Measurements from ENCODE around the gene CAMTA1.

Gene CAMTA1

DNA sequence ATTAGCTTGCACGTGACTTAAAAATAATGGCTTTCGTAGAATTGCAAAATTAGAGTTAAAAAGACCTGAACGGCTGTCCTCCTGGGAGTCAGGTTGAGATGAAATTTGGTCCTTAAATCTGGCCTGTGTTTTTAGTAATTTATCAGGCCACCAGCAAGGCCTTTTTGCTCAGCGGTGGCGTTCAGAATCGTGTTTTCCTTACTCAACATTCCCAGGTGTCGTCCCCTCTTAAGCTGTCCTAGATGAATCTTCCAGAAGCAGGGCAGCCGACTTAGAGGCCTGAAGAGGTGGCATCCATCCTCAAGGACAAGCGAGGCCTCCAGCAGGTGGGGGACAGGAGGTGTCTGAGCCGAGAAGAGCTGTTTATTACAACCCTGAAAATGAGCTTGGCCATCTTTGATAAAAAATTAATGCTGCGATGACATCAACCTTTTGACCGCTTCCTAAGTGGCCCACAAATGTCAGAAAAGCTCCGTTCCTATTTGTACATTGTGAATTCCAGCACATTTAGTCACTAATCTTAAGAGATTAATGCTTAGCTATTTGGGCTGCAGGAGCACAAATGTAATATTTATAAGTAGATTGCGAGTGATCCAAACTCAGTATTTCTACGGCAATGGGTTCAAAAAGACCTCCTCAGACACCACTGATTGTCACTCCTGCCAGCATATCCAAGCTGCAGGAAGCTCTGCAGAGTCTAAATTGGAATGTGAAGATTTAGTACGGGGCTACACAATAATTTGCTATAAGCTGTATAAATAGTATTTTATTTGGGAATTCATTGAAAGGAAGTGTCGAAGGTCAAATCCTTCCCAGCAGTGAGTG, 641.7 kb downstream of the CAMTA1 start:
- DNase-seq (ENCODE audit: low read depth in 2 of 2), result no peak

DNA sequence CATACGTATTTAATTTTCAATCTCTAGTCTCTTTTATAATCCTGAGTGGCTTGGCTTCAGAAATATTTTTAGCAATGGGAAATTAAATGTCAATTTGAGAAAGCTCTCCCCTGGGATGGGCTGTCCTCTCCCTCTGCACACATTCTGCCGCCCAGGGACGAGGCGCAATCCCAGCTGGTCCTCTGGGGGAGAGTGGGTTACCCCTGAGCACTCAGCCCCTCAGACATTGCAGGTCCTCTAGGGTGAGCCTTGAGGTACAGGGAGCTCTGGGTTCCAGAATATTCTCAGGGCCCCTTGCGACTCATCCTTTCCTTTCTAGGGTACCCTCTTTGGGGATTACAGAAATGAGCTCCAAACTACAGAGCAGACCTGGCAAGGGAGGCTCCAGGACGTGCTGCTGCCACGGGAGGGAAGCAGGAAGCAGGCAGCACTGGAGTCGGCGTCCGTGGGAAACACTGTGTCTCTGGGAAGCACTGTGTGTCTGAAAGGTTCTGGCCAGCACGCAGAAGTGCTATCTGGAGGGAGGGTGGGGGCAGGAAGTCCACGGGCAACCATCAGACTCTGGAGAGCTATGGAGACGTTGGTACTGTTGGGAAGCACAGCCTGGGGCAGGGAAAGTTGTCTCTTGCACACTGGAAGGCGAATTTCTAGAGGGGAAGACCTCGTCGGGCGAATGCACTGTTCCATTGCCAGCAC, 642.5 kb downstream of the CAMTA1 start:
- DNase-seq (ENCODE audit: low read depth in 2 of 2), result no peak

DNA sequence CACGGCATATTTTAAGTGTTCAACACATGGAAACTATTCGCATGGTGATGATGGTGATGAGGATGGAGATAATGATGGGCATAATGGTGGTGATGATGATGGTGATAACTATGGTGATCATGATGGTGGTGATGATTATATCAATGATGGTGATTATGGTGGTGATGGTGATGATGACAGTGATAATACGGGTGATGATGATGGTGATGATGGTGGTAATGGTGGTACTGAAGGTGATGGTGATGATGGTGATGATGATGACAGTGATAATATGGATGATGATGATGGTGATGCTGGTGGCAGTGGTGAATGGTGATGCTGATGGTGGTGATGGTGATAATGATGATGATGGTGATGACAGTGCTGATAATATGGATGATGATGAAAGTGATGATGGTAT, 644.0 kb downstream of the CAMTA1 start:
- DNase-seq (ENCODE audit: low read depth in 2 of 2), result no peak

DNA sequence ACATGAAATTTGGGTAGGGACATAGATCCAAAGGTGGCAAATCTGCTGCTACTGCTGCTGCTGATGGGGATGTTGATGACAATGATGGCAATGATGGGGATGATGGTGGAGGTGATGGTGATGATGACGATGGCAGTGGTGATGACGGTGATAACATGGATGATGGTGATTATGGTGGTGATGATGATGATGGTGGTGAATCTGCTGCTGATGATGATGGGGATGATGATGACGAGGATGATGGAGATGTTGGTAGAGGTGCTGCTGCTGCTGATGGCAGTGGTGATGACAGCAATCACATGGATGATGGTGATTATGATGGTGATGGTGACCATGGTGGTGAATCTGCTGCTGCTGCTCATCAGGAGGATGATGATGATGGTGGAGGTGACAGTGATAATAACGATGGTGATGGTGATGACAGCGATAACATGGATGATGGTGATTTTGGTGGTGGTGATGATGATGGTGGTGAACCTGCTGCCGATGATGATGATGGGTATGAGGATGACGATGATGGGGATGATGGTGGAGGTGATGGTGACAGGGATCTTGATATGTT, 644.9 kb downstream of the CAMTA1 start:
- no peak for DNase-seq (ENCODE audit: low read depth in 2 of 2)

DNA sequence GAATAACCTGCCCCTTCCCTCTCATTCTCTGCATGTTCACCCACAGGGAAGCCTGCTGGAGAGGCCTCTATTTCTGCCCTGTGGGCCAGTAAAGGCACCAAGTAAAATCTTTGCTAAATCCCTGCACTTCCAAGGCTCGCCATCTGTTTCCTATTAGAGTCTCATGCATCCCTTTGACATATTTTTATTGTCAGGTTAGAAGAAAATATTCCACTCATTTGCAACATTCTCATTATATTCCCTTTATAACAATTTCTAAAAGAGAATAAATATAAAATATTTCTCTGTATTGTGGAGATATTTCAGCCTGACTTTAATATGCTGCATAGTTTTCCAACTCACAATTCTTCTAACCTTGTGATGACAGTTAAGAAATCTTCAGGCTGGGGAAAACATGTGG, 645.4 kb downstream of the CAMTA1 start:
- DNase-seq (ENCODE audit: low read depth in 2 of 2), result no peak

DNA sequence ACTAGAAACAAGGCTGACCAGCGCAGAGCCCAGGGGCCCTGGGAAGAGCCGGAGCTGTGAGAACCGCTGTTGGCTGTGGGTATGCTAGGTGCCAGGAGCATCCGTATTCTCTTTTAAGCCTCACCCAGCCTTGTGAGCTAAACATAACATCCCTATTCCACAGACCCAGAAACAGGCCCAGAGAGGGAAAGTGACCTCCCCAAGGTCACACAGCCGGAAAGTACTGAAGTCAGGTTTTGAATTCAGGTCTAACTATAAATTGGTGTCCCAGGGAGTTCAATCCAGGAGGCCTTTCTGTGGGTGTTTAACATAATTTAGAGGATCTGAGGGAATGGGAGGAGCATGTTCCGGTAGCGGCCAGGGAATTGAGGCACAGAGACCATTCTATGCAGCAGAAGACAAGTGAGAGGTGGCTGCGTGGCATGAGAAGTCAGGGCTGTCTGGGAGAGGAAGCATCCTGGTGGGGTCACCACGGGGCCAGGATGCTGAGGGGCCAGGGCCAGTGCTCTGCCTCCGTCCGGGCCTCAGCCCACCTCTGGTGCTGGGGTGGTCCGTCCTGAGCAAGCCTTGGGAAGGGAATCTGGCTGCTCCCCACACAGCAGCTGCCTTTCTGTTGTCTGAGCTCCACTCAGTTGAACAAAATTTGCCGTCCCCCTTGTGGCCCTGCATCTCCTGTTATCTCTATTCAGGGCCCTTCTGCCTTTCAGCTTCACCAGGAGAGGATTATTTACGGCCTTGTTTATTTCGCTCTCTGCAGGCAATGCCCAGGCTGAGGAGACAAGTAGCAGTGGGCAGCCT, 647.0 kb downstream of the CAMTA1 start:
- no peak for DNase-seq (ENCODE audit: low read depth in 2 of 2)

DNA sequence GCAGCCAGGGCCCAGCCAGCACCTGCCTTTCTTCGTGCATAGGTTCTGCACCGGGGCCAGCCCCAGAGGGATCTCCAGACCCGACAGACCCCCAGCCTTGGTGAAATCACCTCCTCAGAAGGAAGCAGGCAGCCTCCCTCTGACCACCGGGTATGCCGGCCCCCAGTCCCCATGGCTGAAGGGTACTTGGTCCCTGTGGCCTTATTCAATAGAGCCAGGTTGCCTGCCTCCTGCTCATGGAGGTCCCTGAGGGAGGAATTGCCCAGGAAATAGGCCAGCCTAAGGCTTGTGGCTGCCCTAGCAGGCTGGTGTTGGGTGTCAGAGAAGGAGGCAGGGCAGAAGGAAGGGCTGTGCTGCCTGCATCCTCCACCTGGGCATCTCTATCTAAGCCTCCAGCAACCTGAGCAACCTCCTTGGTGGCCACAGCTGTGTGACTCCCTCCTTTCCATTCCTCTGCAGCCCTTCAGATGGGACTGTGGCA, 647.7 kb downstream of the CAMTA1 start:
- no peak for DNase-seq (ENCODE audit: low read depth in 2 of 2)

DNA sequence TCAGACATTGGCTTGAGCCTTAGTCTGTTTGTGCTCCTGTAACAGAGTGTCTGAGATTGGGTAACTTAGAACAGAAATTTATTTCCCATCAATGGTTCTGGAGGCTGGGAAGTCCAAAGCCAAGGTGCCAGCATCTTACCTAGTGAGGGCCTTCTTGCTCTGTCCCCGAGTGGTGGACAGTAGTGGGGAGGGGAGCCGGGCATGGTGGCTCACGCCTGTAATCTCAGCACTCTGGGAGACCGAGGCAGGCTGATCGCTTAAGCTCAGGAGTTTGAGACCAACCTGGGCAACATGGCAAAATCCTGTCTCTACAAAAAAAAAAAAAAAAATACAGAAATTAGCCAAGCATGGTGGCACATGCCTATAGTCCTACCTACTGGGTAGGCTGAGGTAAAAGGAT, 649.3 kb downstream of the CAMTA1 start:
- no peak for DNase-seq (ENCODE audit: low read depth in 2 of 2)

DNA sequence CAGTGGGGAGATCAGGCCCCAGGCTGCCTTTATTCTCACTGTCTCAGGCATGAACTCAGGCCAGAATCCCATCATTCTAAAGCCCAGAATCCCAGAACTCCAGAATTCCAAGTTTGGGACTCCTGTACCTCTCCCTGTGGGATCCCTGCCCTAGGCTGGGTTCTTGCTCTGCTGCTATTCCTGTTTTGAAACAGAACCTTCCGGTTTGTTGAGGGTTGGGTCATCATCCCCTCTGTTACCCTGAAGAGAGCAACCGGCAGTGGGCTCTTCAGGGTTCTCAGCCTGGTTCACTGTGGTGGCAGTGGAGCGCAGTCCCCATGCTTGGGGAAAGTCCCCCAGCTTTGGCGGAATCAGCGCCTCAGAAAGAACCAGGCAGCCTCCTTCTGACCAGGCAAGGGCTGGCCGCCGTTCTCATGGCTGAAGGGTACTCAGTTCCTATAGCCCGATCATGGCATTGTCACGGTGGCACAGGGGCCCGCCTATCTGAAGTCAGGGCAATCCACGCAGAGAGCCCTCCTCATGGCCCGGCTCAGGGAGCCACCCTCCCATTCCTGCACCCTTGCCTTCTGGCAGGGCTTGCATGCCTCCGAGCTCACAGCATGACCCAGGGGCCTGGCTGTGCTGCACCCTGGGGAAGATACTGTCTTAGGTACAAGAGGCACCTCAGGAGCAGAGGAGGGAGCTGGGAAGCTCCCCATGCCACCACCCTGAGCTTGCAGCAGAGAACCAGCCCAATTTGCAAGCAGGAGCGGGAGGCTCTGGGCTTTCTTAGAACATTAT, 650.2 kb downstream of the CAMTA1 start:
- DNase-seq (ENCODE audit: low read depth in 2 of 2), result no peak

DNA sequence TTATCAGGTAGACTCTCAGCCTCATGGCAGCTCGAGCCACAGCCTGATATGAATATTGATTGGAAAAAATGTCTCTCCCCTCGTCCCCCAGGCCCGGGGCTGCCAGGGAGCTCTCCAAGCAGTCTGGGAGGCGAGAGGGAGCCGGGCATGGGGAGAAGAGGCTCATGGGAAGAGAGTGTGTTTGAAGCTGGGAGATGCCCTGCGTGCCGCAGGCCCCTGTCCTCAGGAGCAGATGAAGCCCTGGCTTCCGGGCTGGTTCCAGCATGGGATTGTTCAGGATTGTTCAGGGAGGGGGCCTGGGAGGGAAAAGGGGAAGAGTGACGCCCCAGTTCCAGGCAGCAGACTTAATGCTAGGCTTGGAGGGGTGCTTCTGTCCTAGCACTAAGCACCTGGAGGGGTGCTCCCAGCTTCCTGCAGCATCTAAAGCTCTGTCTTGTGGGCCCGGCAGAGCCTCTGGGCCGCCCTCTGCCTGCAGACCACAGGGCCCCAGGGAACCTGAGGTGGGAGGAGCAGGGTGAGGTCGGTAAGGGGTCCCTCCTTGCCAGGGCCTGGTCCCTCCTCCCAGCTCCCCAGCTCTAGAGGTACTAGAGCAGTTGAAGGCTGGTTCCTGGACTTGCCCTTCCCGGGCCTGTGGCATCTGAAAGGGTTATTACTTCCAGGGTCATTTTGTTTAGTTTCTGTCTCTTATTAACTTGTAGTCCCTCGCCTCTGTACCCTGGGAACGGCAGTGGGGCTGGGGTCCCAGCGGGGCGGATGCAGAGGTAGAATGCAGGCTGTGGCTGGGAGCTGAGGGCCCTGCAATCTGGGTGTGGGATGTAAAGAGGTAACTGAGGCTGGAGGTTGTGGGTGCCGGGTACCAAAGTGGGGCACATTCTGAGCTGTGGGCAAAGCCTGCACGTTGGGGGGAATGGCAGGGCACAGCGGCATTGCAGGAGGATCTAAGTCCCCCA, 651.1 kb downstream of the CAMTA1 start:
- DNase-seq (ENCODE audit: low read depth in 2 of 2), result no peak

DNA sequence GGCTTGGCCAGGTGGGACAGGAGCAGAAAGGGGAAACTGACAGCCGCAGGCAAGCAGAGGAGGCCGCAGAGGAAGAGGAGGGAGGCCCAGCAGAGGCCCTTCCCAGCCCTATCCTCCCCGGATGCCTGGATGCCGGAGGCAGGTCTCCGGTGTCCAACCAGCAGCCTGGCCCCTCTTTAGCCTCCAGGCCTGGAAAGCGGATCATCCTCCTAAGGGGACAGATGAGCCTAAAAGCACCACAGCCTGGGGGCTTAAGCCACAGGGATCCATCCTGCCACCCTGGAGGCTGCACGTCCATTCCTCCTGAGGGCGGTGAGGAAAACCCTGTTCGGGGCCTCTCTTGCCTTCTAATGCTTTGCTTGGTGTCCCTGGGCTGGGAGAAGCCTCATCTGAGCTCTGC, 651.8 kb downstream of the CAMTA1 start:
- no peak for DNase-seq (ENCODE audit: low read depth in 2 of 2)

DNA sequence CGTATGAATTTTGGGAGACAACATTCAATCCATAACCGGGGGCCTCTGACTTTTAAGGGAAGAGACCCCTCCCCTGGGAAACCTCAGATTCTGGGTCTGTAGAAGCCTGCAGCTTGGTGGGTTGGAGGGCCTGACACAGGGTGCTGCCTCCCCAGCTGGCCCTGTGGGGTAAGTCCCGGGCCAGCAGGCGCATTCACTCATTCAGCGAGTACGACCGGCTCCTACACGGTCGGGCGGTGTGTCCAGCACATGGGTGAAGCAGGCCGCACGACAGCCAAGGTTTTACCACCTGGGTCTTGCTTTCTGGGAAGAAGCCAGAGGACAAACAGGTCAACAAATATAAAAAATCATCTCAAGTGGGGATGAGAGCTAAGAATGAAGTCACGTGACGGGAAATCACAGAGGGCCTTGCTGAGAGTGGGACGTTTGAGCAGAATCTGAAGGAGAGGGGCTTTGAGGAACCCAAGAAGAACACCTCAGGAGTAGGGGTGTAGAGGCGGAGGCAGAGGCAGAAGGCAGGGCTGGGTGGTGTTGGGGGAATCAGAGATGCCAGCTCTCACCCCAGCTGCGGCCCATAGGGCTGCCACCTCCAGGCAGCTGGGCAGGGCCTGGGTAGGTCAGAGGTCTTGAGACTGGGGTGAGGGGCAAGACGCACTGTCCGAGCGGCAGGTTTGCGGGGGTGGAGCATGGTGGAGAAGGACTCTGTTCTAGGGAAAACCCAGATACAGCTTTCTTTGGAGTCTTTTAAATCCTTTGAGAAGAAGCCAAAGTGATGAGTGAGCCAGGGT, 652.5 kb downstream of the CAMTA1 start:
- no peak for DNase-seq (ENCODE audit: low read depth in 2 of 2)

DNA sequence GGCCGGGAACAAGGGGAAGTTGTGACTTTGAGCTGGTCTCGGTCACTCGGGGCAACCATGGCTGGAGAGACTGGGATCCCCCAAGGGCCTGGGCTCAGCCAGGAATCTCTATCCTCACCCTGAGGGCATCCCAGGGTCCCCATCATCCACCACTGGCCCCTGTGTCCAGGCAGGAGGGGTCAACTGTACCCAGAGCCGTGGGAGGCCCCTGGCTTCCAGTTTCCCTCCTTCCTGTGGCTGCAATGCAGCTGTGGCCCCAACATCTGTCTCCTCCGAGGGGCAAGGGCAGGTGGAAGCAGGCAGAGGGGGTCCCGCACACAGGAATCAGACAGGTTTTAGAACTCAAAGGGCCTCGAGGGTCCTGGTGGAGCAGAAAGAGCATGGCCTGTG, 653.1 kb downstream of the CAMTA1 start:
- no peak for DNase-seq (ENCODE audit: low read depth in 2 of 2)

DNA sequence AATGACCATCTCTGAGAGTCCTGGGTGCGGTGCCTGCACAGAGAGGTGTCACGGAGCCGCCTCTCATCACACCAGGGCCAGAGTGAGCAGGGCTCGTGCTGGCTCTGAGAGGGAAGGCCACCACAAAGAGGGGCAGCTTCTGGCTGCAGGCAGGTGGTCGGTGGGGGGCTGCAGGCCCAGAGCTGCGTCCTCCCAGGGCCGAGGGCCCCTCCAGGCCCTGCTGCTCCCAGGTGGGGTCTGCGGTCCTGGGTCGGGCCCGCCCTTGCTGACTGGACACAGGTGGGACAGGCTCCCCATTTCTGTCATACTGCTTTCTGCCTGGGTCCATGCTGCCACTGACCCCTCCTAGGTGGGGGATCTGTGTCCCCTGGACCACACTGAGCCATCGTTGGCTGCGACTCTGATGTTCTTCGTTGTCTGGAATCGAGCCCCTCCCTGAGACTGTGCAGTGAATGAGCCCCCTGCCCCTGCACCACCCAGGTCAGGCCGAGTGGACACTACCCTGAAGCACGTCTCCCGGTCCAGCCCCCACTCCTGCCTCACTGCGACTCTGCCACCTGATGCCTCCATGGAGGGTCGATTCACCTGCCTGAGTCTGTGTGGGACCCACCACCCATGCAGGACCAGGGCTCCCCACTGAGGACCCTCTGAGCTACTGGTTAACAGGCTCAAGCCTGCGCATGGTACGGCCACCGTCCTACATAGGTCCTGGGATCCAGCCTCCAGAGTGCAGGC, 653.8 kb downstream of the CAMTA1 start:
- no peak for DNase-seq (ENCODE audit: low read depth in 2 of 2)

DNA sequence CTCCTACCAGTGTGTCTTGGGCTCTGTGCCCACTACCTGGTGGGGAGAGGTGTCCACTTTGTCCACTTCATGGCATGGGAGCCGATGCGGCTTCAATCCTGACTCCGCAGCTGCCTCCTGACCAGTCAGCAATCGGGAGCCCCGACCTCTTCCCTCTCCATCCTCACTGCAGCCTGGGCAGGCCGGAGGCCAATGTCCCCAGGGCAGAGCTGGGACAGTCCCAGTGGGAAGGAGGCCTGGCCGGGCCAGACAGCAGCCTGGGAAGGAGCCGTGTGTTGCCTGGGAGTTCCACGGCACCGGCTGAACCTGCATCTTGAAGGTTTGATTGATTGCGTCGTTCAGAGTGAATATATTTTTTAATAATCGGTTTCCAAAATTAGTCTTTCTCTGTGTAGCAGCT, 654.9 kb downstream of the CAMTA1 start:
- DNase-seq (ENCODE audit: low read depth in 2 of 2), result no peak

DNA sequence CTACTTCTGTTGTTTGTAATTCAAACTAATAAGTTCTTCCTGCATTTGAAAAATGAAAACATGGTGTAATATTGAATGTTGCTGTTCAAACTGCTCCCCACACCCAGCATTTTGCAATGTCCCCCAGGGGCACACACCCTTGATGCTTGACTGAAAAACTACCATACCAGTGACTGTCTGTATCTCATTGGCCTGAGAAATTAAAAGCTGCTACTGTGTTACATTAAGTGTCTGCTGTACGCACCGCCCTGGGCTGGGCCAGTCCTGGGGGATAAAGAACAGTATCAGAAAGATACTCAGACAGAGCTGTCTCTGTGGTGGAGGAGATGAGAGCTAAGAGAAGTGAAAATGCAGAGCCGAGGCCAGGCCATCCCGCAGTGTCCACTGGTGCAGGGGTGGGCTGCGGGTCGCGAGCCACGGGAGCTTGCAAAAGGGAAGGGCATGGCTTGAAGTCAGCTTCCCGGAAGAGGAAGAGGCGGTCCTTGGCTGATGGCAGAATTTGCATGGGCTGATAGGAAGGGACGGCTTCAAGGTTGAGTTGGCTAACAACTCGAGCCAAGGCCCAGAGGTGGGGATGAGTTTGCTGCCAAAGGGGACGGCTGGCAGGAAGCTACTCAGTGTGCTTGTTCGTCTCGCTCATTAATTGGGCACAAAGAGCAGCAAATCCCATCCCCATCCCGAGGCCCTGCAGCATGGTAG, 656.0 kb downstream of the CAMTA1 start:
- DNase-seq (ENCODE audit: low read depth in 2 of 2), result no peak

DNA sequence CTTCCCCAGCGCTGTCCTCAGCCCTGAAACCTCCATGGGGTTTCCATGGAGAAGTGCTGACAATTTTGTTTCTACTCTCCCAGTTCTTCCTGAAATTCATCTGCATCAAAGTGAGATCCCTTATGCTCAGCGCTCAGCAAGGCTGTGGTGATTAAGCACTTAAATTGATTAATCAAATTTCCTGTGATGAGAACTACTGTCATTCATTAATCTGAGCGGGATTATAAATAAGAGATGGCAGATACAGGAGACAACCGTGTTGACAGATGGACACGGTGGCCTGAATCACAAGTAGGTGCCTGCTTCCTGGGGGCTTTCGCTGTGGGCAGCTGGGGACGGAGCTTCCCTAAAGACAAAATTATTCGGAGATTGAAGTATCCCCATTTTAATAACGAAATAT, 656.8 kb downstream of the CAMTA1 start:
- no peak for DNase-seq (ENCODE audit: low read depth in 2 of 2)

DNA sequence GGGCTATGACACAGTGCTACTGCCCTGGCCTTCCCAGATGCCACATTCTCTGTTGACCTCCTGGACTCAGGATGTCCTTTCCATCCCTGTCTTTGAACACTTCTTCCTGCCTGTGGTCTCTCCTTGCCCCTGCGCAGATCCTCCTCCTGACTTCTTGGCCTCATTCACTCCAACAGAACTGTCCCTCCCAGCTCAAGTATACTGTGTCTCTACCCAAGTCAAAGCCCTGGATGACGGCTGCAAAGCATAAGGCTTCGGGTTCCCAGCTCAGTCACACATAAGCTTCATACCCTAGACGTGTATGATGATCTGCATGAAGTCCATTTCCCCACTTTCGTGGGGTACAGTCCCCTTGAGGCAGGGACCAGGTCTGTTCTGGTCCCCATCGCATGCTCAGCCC, 657.7 kb downstream of the CAMTA1 start:
- no peak for DNase-seq (ENCODE audit: low read depth in 2 of 2)
